K562 (cell line): ENCODE results near the gene ARIH1. TPM values are rescaled to one million over a fixed set of nuclear protein-coding genes. Genes with fewer than 3 reads are reported as not detected.

Experiments
- ATAC-seq: fragments of 200-7000 bp; cut with Tn5 transposase; 3 replicates; pipeline ENCODE4 v1.9.1; 2020; ENCODE audit warnings: moderate library complexity
- BruUV-seq: library from RNA; stranded (reverse); fragments of 400-500 nt; replicated peaks from 2 replicates; lab custom pipeline; 2021; lab: Mats Ljungman, UMichigan
- CTCF ChIA-PET: fragments of 300-600 bp; formaldehyde crosslinking; extraction: SDS; loops from one replicate; lab custom pipeline; 2021; ENCODE audit warnings: low intra/inter-chr PET ratio; lab: Yijun Ruan, JAX
- POLR2A ChIA-PET: fragments of 300-600, 350-650 bp; sonication (Branson Sonifier 250); formaldehyde crosslinking; extraction: SDS; loops from one replicate; lab custom pipeline; 2021; ENCODE audit warnings: antibody characterized with exemption, inconsistent platforms; lab: Yijun Ruan, JAX
- DNase-seq, 4 experiments: peaks; one replicate each; pipeline versions ENCODE4 v3.0.0 to v3.0.0-alpha.2; 2011 to 2018; ENCODE audit warnings: low spot score in 3 of 4, mixed read lengths in 3 of 4; ENCODE audit errors: extremely low read depth in 1 of 4
- FAIRE-seq: peaks from 2 replicates; lab custom pipeline; 2011; peaks lifted over from hg19 to GRCh38; lab: Jason Lieb, UNC
- H2AFZ ChIP-seq: 2 replicates; pipeline ENCODE4 v1.6.0; 2011; ENCODE audit warnings: low read depth, low read length, control low read depth, inconsistent platforms
- H3K27ac ChIP-seq: fragments of 200-600 bp; 3 replicates; pipeline ENCODE4 v1.8.0; 2011; ENCODE audit warnings: low read depth, mild to moderate bottlenecking, control low read depth, inconsistent platforms, low read length, moderate library complexity, mixed read lengths; ENCODE audit errors: extremely low read depth
- H3K27me3 ChIP-seq, 2 experiments: fragments of 300-600 bp in 1 of 2; 2 replicates in 1 of 2; 3 replicates in 1 of 2; pipeline versions ENCODE4 v1.6.0 to v1.8.0; 2011; ENCODE audit warnings: inconsistent platforms in 2 of 2, low read length in 2 of 2, mild to moderate bottlenecking in 1 of 2, mixed read lengths in 1 of 2, moderate library complexity in 1 of 2; ENCODE audit not compliant: control insufficient read depth in 2 of 2, insufficient read depth in 2 of 2
- H3K36me3 ChIP-seq: fragments of 300-600 bp; 3 replicates; pipeline ENCODE4 v1.8.0; 2011; ENCODE audit warnings: mild to moderate bottlenecking, low read length, inconsistent platforms; ENCODE audit not compliant: control insufficient read depth, insufficient read depth
- H3K4me1 ChIP-seq, 2 experiments: fragments of 200-600 bp in 1 of 2; replicated peaks in 1 of 2; 2 replicates in 1 of 2; 3 replicates in 1 of 2; pipeline versions ENCODE4 v1.5.1 to v1.8.0; 2011; ENCODE audit warnings: inconsistent platforms in 2 of 2, low read length in 2 of 2, mild to moderate bottlenecking in 1 of 2, mixed read lengths in 1 of 2, moderate library complexity in 1 of 2; ENCODE audit not compliant: control insufficient read depth in 2 of 2, insufficient read depth in 2 of 2
- H3K4me2 ChIP-seq: 2 replicates; pipeline ENCODE4 v1.6.1; 2011; ENCODE audit warnings: low read length, control low read depth, inconsistent platforms, mixed read lengths; ENCODE audit not compliant: insufficient read depth
- H3K4me3 ChIP-seq: fragments of 200-600 bp; sonication (generic), shearing (Covaris generic); 2 replicates; pipeline ENCODE4 v1.5.1; 2016; ENCODE audit warnings: control low read depth, inconsistent platforms
- H3K79me2 ChIP-seq: fragments of 200-600 bp; 3 replicates; pipeline ENCODE4 v1.8.0; 2011; ENCODE audit warnings: low read length, inconsistent platforms; ENCODE audit not compliant: control insufficient read depth, insufficient read depth
- H3K9ac ChIP-seq, 2 experiments: 2 replicates each; pipeline versions ENCODE4 v1.6.0 to v1.6.1; 2011; ENCODE audit warnings: low read depth in 2 of 2, low read length in 2 of 2, control low read depth in 1 of 2, inconsistent platforms in 1 of 2, mild to moderate bottlenecking in 1 of 2, mixed read lengths in 1 of 2; ENCODE audit not compliant: insufficient read depth in 1 of 2
- H3K9me1 ChIP-seq: one replicate; pipeline ENCODE4 v1.6.0; 2011; ENCODE audit warnings: inconsistent platforms, mild to moderate bottlenecking, low read length, moderate library complexity; ENCODE audit not compliant: control insufficient read depth, insufficient read depth
- H3K9me3 ChIP-seq: replicated peaks from 2 replicates; pipeline ENCODE4 v1.5.1; 2011; ENCODE audit warnings: low read depth, low read length, inconsistent platforms; ENCODE audit not compliant: control insufficient read depth, insufficient read depth
- H4K20me1 ChIP-seq: replicated peaks from 2 replicates; pipeline ENCODE4 v1.6.1; 2011; ENCODE audit warnings: low read length, inconsistent platforms, mixed read lengths; ENCODE audit not compliant: control insufficient read depth, insufficient read depth
- CBX5 ChIP-seq: IDR thresholded peaks from 2 replicates; pipeline ENCODE4 v1.6.1; 2014; ENCODE audit warnings: low read depth, borderline replicate concordance
- EZH2 ChIP-seq: IDR thresholded peaks from 2 replicates; pipeline ENCODE4 v1.6.1; 2012; ENCODE audit warnings: low read depth, mild to moderate bottlenecking, inconsistent platforms, low read length, borderline replicate concordance
- ILK ChIP-seq: fragments of 450-650 bp; IDR thresholded peaks from 2 replicates; pipeline ENCODE4 v1.6.1; 2016; ENCODE audit warnings: missing genetic modification characterization, low read depth, mild to moderate bottlenecking, missing compliant biosample characterization, moderate library complexity, borderline replicate concordance
- NFATC3 ChIP-seq: fragments of 450-650 bp; IDR thresholded peaks from 2 replicates; pipeline ENCODE4 v1.6.1; 2017; ENCODE audit warnings: mild to moderate bottlenecking
- ZNF140 ChIP-seq: fragments of 250-450 bp; sonication (Bioruptor Pico); IDR thresholded peaks from 2 replicates; pipeline ENCODE4 v1.8.0; 2021; ENCODE audit warnings: moderate library complexity, mild to moderate bottlenecking, inconsistent platforms
- WGBS: fragments of 100-300 bp; shearing (Covaris generic); methylation state at CpG from one replicate; pipeline ENCODE4 v1.1.6; 2016; ENCODE audit warnings: low coverage, mixed read lengths; ENCODE audit not compliant: insufficient coverage; ENCODE audit errors: missing lambda C conversion rate; 5-methylcytosine and 5-hydroxymethylcytosine counted together
- in situ Hi-C: fragments of 300-500 bp; cut with MboI; formaldehyde crosslinking; loops from 4 replicates; pipeline ENCODE4 v1.15.0; 2018; ENCODE audit warnings: inconsistent platforms, mixed read lengths
- intact Hi-C: fragments of 100-400 bp; cut with micrococcal nuclease; formaldehyde crosslinking; loops from 2 replicates; pipeline ENCODE4 v1.14.2; 2022
- polyA plus RNA-seq, 8 experiments: library from polyadenylated mRNA; depleted of rRNA in 4 of 8; stranded (reverse) in 5 of 8; unstranded in 3 of 8; fragments of >200 nt; fragmentation: Nextera tagmentation in 2 of 8; fragmentation: Illumina TruSeq in 1 of 8; extraction: Ambion mirVana in 2 of 8; extraction: Trizol in 1 of 8; gene quantifications; 2 replicates each; pipeline versions ENCODE4 v1.2.1 to v1.2.3, GENCODE V29; 2011 to 2014; ENCODE audit warnings: inconsistent platforms in 1 of 8, missing spikeins in 1 of 8
- total RNA-seq, 7 experiments: library from RNA; depleted of rRNA in 6 of 7; stranded (reverse); fragments of >200 nt in 6 of 7; fragmentation: Illumina TruSeq in 2 of 7; extraction: Trizol in 2 of 7; gene quantifications; 2 replicates each; pipeline versions ENCODE4 v1.2.1 to v1.2.3, GENCODE V29; 2011 to 2021; ENCODE audit warnings: low replicate concordance in 1 of 7
- TF ChIP-seq, protein P1 (sequence below): fragments of 200-800 bp; sonication (Bioruptor generic); IDR thresholded peaks from 2 replicates; pipeline ENCODE4 v1.6.1; 2017; ENCODE audit warnings: missing genetic modification characterization, missing compliant biosample characterization
- TF ChIP-seq, protein P2 (sequence below): sonication (generic); formaldehyde crosslinking; IDR thresholded peaks from 2 replicates; pipeline ENCODE4 v1.8.1; 2023; ENCODE audit warnings: mild to moderate bottlenecking, missing genetic modification reagents

The ARIH1 gene
- total and polyA plus RNA-seq, 9 of the 15 experiments (the other 6 are each of a cell fraction or from before 2014, with no cell fraction given), result 17.7 to 125 (median 31.4) TPM

DNA sequence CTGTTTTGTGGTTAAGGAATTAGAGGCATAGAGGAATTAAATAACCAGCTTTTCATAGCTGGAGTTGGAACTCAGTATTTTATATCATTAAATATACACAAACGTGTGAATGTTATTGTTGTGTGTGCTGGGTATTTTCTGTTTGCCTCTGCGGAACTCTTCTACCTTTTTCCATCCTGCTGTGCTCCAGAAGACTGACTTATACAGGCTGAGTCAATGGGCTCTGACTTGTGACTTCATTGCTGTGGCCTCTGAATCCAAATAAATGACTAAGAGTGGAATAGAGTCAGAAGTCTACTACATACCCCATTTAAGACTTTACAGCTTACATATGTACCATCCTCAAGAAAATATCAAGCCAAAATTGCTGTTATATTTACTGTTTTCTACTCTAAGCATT is 17.6 kb downstream of the ARIH1 start:
- H3K4me1 ChIP-seq, result no peaks in the 10 kb centered on the region; a peak in 1 of 5 replicates
- ATAC-seq, result peak; percentile 26; the same call in 1 of the 3 replicates
- ChIA-PET CTCF (no interaction called here), POLR2A (interaction anchor here (1.0 to 7.3 kb wide), 3 partner anchors 11 to 17 kb away, joined by 3 to 50 read pairs (median 3); no protein-coding TSS in a partner anchor)
- no peaks in the 10 kb centered on the region for H3K27me3 ChIP-seq
- H3K9me1 ChIP-seq, result no peaks in the 10 kb centered on the region
- WGBS, result 32% methylated on average over 2 of the region's 2 CpGs
- peaks cover 97% of the 10 kb centered on the region for H3K79me2 ChIP-seq
- H3K4me3 ChIP-seq, result no peak overlapping the region
- no peak overlapping the region for H3K27ac ChIP-seq
- H3K9me3 ChIP-seq, result no peaks in the 10 kb centered on the region
- FAIRE-seq, result no peak
- in situ Hi-C loops, result no loop called here
- no TSS peak for BruUV-seq
- no peak for TF ChIP-seq NFATC3
- TF ChIP-seq CBX5, result no peak
- TF ChIP-seq, protein P1, sequence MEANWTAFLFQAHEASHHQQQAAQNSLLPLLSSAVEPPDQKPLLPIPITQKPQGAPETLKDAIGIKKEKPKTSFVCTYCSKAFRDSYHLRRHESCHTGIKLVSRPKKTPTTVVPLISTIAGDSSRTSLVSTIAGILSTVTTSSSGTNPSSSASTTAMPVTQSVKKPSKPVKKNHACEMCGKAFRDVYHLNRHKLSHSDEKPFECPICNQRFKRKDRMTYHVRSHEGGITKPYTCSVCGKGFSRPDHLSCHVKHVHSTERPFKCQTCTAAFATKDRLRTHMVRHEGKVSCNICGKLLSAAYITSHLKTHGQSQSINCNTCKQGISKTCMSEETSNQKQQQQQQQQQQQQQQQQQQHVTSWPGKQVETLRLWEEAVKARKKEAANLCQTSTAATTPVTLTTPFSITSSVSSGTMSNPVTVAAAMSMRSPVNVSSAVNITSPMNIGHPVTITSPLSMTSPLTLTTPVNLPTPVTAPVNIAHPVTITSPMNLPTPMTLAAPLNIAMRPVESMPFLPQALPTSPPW (CRISPR knock-in tag), result no peak
- no peak for TF ChIP-seq ZNF140 (CRISPR knock-in tag)
- TF ChIP-seq EZH2, result no peak
- TF ChIP-seq, protein P2, sequence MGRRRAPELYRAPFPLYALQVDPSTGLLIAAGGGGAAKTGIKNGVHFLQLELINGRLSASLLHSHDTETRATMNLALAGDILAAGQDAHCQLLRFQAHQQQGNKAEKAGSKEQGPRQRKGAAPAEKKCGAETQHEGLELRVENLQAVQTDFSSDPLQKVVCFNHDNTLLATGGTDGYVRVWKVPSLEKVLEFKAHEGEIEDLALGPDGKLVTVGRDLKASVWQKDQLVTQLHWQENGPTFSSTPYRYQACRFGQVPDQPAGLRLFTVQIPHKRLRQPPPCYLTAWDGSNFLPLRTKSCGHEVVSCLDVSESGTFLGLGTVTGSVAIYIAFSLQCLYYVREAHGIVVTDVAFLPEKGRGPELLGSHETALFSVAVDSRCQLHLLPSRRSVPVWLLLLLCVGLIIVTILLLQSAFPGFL (CRISPR knock-in tag), result no peak
- no peak for TF ChIP-seq ILK (tag)
- no peak overlapping the region for H2AFZ ChIP-seq
- peaks cover 29% of the 10 kb centered on the region for H3K36me3 ChIP-seq
- H3K9ac ChIP-seq, result no peak overlapping the region
- H3K4me2 ChIP-seq, result no peak overlapping the region
- H4K20me1 ChIP-seq, result no peaks in the 10 kb centered on the region; the same call in 1 of the 2 replicates
- intact Hi-C loops, result no loop called here
- no peak for DNase-seq
